ENCODE data around the gene LRRC36. TPM values are rescaled to one million over a fixed set of nuclear protein-coding genes. Genes with fewer than 3 reads are reported as not detected.

LRRC36 gene
- total and polyA plus RNA-seq, 2 of the 8 experiments (the other 6 are each of a cell fraction or from before 2014, with no cell fraction given) = 0.15 TPM; not detected in 1

DNA sequence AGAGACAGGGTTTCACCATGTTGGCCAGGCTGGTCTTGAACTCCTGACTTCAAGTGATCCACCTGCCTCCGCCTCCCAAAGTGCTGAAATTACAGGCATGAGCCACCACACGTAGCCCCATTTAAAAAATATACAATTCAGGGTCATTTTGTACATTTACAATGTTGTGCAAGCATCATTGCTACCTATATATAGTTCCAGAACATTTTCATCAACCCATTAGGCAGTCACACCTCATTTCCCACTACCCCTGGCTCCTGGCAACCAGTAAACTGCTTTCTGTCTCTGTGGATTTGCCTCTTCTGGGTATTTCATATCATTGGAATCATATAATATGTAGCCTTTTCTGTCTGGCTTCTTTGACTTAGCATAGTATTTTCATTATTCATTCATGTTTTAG lies 6.7 kb downstream of the LRRC36 start (continued):
- no peak for TF ChIP-seq YY1 (IDR thresholded peaks at IDR 0.05; ENCODE audit: low read depth, low read length)
- TF ChIP-seq EZH2 (IDR thresholded peaks at IDR 0.05; ENCODE audit: low read depth, low read length, severe bottlenecking) = no peak
